ENCODE measurements around the gene SERPINB12.

The SERPINB12 gene

DNA sequence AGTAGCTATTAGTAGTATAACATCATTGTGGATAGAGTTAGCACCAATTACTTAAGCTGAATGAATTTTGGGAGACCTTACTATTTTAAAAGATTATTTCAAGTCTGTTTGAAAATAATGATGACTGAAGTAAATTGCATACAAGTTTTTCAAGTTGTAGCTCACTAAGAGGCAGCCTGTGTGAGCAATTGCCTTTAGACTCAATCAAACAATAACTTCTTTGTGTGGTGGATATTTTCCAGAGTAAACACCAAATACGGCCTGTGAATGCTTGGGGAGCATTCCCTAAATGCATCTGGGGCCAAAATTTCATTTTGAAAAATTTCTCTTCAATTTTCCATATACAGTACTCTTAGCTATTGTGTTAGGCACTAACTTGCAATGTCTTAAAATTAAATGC is 7.9 kb downstream of the SERPINB12 start:
- no peak for DNase-seq (ENCODE audit: extremely low read depth in 1 of 2, low read depth in 1 of 2)

- no peak for DNase-seq (ENCODE audit: extremely low read depth in 1 of 2, low read depth in 1 of 2)
These were observed 9.6 kb downstream of the SERPINB12 start for GRCh38 chr18:63551769-63552168.

GRCh38 chr18:63552581-63552980 is 10.4 kb downstream of the SERPINB12 start:
- no peak for DNase-seq (ENCODE audit: extremely low read depth in 1 of 2, low read depth in 1 of 2)

DNA sequence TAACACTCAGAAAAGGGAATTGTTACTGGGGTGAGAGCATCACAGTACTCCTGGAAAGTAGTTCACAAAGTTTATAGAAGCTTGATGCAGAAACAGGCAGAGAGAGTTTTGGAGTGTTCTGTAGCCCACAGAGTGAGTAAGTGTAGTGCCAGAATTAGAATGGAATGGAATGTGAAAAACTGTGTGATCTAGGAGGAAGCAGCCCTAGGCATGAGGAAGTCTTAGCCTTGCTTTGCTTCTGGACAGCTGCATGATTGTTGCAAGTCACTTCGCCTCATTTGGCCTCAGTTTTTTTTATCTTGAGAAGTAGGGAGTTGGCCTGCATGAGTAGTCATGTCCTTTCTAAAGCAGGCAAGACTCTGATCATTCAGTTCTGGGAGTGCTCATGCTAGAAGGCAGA is 10.9 kb downstream of the SERPINB12 start:
- no peak for DNase-seq (ENCODE audit: extremely low read depth in 1 of 2, low read depth in 1 of 2)

DNA sequence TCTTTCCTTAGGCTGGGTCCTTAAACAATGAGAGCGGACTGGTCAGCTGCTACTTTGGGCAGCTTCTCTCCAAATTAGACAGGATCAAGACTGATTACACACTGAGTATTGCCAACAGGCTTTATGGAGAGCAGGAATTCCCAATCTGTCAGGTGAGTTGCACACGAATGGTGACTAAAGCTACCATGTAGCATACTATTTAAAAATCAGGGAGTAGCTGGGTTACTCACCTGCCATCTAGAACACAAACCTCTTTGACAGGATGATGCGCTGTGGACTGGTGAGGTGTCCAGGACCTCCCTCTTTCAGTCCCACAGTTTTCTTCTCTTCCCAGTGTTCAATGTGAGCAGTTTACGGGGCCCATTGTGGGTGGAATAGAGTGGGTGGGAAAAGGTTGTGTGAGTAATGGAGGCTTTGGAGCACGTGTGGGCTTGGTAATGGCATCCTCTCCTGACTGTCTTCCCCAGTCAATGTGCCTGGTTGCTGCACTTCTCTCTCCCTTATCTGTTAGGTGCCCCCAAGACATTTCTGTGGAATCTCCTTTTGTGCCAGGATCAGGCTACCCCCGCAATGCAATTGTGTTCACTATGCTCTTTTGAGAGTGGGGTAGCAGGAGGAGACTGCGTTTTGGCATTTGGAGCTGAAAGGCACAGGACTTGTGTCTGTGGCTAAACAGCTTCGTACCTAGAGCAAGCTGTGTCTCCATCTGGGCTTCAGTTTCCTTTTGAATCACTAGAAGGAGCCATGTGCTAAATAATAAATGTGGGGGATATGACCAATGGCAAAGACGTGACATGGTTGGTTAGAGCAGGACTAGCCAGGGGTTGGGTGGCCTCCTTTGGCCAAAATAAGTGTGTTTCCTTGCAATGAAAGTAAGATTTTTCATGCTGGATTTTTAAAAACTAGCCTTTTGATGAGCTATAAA is 17.7 kb downstream of the SERPINB12 start:
- DNase-seq (ENCODE audit: extremely low read depth in 1 of 2, low read depth in 1 of 2), result no peak

- no peak for DNase-seq (ENCODE audit: extremely low read depth in 1 of 2, low read depth in 1 of 2)
These were observed 20.1 kb downstream of the SERPINB12 start for GRCh38 chr18:63562284-63562683.

DNA sequence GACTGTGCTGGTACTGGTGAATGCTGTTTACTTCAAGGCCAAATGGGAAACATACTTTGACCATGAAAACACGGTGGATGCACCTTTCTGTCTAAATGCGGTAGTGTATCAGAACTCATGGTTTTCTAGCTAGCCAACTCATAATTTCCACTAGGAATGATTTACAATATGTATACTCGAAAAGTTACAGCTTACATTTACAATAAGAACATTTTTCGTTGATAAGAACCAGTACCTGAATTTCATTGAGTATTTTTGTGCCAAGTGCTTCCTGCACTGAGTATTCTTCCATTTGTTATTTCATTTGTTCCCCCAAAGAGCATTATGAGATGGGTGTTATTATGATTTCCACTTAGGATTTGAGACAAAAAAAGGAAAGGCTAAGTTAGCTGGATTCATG is 21.9 kb downstream of the SERPINB12 start:
- no peak for DNase-seq (ENCODE audit: extremely low read depth in 1 of 2, low read depth in 1 of 2)

GRCh38 chr18:63564561-63564960 is 22.4 kb downstream of the SERPINB12 start:
- no peak for DNase-seq (ENCODE audit: extremely low read depth in 1 of 2, low read depth in 1 of 2)

DNA sequence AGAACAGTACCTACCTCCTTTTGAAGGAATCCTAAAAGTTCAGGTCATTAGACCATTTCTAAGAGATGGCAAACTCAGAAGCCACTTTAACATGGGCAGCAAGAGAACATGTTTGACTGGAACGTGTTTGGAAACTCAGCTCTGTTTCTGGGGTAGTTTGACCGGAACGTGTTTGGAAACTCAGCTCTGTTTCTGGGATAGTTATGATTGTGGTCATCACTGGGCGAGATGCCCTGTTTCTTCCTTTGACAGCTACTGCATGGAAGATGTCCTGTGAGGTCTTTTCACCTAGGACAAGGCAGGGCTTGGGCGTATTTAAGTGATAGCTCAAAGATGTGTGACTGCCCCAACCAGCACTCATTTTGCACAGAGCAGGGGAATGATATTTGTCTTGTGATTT is 25.1 kb downstream of the SERPINB12 start:
- no peak for DNase-seq (ENCODE audit: extremely low read depth in 1 of 2, low read depth in 1 of 2)

DNA sequence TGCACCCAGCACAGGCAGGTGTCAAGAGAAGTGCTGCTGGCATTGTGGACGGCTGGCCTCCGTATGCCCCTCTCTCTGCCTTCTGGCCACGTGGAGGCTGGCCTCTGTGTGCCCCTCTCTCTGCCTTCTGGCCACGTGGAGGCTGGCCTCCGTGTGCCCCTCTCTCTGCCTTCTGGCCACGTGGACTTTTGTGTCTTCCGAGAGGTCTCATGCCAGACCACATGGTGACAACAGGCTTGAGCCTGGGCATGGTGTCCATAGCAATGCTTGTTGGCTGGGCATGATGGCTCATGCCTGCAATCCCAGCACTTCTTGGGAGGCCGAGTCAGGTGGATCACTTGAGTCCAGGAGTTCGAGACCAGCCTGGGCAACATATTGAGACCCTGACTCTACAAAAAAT is 25.7 kb downstream of the SERPINB12 start:
- DNase-seq (ENCODE audit: extremely low read depth in 1 of 2, low read depth in 1 of 2), result no peak

GRCh38 chr18:63570721-63571120 is 28.6 kb downstream of the SERPINB12 start:
- no peak for DNase-seq (ENCODE audit: extremely low read depth in 1 of 2, low read depth in 1 of 2)

DNA sequence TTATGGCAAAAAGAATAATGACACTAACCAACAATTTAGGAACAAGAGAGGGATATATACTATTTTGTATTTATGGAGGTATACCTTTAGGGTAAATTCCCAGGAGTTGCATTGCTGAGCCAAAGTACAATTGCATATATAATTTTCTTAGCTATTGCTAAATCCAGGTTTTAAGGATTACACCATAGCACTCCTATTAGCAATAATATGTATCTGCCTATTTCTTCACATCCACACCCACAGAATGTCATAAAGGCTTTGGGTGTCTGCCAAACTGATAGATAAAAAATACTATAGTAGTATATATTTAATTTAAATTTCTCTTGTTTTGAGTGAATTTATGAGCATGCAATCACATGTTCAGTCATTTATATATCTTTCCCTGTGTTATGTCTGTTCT is 33.5 kb downstream of the SERPINB12 start:
- no peak for DNase-seq (ENCODE audit: extremely low read depth in 1 of 2, low read depth in 1 of 2)

GRCh38 chr18:63578357-63578958 is 36.3 kb downstream of the SERPINB12 start:
- DNase-seq (ENCODE audit: extremely low read depth in 1 of 2, low read depth in 1 of 2), result no peak

DNA sequence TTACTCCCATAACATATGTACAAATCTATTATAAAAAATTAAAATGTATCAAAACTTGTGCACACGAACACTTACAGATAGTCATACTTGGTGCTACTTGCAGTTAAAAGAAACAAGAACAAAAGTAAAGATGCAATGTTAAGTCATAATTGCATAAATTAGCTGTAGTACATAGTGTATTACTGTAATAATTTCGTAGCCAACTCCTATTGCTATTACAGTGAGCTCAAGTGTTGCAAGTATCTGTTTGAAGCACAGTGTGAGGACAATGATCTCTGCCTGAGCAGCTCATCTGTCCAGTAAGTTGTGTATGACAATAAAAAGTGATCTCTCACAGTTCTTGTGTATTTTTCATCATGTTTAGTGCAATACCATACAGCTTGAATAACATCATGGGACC is 37.4 kb downstream of the SERPINB12 start:
- DNase-seq (ENCODE audit: extremely low read depth in 1 of 2, low read depth in 1 of 2), result no peak

GRCh38 chr18:63585988-63586387 is 43.8 kb downstream of the SERPINB12 start:
- DNase-seq (ENCODE audit: extremely low read depth in 1 of 2, low read depth in 1 of 2), result no peak

DNA sequence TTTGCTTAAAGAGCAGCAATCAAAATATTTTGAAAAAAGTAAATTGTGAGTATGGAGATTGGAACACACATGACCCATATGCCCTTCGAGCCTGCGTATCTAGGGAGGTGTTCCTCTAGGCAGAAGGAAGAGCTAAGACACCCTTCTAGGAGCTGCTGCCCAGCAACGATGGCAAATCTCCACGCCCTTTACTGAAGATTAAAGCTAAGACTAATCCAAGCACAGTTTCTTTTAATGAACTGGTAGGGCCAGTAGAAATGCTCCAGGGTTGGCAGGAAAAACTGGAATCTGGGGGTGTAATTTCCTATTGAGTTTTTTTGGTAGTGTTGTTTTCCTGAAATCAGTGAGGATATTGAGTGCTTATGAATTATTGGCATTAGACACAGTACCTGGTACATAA is 44.3 kb downstream of the SERPINB12 start:
- DNase-seq (ENCODE audit: extremely low read depth in 1 of 2, low read depth in 1 of 2), result no peak

GRCh38 chr18:63586966-63587365 is 44.8 kb downstream of the SERPINB12 start, which contains the start of gene SERPINB13:
TSS of gene SERPINB13 (plus strand) at chr18:63587343. CDS start at chr18:63588668, 1,325 bp downstream.
- DNase-seq (ENCODE audit: extremely low read depth in 1 of 2, low read depth in 1 of 2), result no peak

DNA sequence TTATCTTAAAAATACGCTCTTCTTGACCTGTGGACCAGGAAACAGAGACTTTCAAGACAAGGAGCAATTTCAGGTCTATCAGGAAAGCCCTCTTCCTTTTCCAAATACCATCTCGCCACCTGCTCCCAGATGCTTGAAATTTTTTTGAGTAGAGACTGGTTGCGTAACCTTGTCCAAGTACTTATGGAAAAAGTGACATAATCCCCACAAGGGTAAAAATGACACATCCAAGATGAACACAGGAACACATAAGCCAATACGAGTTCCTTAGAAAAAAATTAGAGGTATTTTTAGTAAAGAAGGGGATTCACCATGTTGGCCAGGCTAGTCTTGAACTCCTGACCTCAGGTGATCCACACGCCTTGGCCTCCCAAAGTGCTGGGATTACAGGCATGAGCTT is 46.7 kb downstream of the SERPINB12 start:
- no peak for DNase-seq (ENCODE audit: extremely low read depth in 1 of 2, low read depth in 1 of 2)

DNA sequence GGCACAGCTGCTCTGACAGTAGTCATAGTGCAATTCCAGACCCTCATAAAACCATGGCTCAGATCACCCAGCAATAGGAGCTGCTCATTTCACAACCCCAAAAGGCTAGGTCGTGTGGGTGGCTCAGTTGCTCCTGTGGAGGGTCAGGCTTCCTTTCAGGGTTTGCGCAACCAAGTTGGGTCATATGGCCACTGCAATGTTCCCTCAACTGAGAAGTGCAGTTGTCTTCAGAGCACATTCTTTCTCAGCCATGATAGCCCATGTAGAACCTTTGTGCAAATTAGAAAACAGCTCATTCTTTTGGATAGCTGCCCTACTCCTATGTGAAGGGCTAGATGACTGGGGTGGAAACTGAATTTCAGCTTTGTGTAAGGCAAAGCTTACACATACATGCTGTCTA is 48.2 kb downstream of the SERPINB12 start:
- DNase-seq (ENCODE audit: extremely low read depth in 1 of 2, low read depth in 1 of 2), result no peak

DNA sequence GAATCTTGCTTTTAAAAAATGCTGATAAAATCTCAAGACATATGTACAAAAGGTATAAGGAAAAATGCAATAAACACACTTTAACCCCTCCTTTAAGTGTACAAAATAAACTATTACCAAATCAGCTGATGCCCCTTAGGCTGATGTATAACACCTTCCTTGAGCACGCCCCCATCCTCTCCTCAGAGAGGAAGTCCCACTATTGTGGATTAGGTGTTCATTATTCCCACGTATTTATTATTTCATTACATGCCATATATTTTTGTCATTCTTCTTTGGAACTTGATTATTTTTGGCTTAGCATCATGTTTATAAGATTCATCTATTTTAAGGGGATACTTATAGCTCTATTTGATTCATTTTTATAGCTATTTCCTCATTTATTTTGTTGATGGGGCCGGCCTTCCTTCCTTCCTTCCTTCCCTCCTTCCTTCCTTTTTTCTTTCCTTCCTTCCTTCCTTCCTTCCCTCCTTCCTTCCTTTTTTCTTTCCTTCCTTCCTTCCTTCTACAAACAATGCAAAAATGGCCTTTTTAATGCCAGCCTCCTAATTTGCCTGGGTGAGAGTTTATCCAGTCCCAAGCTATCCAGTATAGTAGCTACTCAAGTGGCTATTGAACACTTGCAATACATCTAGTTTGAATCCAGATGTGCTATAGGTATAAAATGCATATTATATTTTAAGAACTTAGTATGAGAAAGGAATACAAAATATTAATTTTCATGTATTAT is 49.0 kb downstream of the SERPINB12 start:
- DNase-seq (ENCODE audit: extremely low read depth in 1 of 2, low read depth in 1 of 2), result no peak

GRCh38 chr18:63591725-63592124 is 49.6 kb downstream of the SERPINB12 start:
- DNase-seq (ENCODE audit: extremely low read depth in 1 of 2, low read depth in 1 of 2), result no peak

- no peak for DNase-seq (ENCODE audit: extremely low read depth in 1 of 2, low read depth in 1 of 2)
These were observed 50.3 kb downstream of the SERPINB12 start for GRCh38 chr18:63592471-63592870.

Data from stimulated activated CD8-positive, alpha-beta memory T cell treated with anti-CD3 and anti-CD28 coated beads, Interleukin-7, amount 100 ng/mL, for 48 hours (primary cell).